MV-4-11 (cell line): ENCODE data around the gene PEPD.

ENCODE experiments used
- DNase-seq: peaks from one replicate; lab custom pipeline; 2025; lab: John Stamatoyannopoulos, UW

PEPD gene

GRCh38 chr19:33546656-33547055 lies 25.1 kb upstream of the PEPD start:
- DNase-seq, result no peak

DNA sequence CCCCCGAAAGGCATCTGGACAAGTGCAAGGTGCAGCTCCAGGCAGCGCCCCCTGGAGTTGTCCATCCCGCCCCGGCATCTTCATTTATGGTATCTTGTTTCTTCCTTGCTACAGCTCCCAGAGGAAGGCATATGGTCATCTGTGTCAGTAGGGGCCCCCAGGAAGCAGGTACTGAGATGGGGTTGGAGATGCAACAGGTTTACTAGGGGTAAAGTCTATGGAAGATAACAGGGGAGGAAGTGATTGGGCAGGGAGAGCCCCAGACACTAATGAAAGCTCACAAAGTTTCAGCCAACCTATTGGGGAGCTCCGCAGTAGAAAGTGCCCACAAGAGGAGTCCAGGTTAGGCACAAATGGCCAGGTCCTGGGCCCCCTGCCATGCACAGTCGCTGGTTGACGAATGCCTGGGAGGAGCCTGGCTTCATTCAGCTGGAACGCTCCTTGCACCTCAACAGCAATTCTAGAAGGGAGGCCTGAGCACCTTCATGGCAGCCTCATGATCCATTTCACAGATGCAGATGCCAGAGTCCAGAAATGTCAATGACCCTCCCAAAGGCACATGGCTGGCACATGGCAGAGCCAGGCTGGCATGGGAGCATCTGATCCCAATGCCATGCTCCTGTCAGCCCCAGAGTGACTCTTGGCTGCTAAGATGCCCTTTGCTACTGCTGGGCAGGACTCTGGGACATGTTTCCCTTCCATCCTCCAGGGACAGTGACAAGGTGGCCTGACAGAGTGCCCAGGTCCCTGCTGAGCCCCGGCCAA lies 23.8 kb upstream of the PEPD start:
- no peak for DNase-seq

DNA sequence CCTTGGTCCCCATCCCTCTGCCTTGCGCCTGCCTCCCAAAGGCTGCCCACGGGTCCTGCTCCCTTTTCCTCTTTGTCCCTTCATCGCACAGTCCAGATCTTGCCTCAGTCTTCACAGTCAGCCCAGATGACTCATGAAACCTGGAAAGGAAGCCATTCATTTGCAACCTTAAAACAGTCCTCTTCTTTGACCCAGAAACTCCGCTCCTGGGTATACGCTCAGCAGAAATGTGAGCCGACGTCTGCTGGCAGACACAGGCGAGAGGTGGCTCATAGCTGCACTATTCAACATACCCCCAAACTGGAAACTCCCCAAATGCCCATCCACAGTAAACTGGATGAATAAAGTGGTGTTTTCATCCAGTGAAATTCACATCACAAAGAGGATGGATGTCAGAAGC lies 13.6 kb upstream of the PEPD start:
- no peak for DNase-seq

GRCh38 chr19:33532859-33533460 lies 11.4 kb upstream of the PEPD start:
- no peak for DNase-seq

GRCh38 chr19:33530842-33531241 lies 9.3 kb upstream of the PEPD start:
- DNase-seq, result no peak

GRCh38 chr19:33530296-33530695 lies 8.7 kb upstream of the PEPD start:
- DNase-seq, result no peak

DNA sequence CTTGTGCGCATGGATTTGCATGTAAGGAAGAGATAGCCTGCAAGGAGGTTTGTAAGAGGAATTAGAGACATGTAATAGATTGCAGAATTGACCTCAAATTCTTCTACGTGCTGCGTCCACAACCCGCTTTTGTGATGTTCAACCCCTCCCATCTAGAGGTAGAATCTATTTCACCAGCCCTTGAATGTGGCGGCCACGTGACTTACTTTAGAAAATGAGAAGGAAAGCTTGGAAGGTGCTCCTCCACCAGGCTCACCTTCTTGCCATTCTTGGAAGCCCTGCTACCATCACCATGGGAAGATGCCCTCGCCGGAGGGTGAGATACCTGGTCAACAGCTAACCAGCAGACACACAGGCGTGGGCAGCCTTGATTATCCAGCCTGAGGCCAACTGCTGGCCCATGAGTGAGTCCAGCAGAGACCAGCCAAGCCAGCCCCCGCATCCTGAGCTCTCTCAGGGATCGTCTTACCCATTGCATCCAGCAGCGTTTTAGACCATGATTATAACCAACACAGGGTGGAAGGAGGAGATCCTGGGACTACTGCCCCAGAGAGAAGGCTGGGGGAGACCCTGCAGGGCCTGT lies 7.6 kb upstream of the PEPD start:
- DNase-seq, result no peak

DNA sequence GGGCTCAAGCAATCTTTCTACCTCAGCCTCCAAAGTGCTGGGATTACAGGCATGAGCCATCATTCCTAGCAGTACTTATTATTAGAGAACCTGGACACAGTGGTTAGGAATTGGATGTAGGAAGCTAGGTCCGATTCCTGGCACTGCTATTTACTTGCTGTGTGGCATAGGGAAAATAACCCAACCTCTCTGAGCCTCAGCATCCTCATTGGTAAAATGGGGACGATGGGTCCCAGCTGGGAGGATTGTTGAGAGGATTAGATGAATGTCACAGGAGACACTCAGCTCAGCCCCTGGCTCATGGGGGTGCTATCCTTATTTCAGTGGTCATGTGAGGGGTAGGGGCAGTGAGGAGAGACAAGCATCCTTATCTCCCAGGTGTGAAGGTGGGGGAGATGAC lies 6.8 kb upstream of the PEPD start:
- DNase-seq, result no peak

- no peak for DNase-seq
Measured at GRCh38 chr19:33527125-33527524, 5.5 kb upstream of the PEPD start.

GRCh38 chr19:33524024-33524664 lies 2.6 kb upstream of the PEPD start:
- DNase-seq, result no peak

DNA sequence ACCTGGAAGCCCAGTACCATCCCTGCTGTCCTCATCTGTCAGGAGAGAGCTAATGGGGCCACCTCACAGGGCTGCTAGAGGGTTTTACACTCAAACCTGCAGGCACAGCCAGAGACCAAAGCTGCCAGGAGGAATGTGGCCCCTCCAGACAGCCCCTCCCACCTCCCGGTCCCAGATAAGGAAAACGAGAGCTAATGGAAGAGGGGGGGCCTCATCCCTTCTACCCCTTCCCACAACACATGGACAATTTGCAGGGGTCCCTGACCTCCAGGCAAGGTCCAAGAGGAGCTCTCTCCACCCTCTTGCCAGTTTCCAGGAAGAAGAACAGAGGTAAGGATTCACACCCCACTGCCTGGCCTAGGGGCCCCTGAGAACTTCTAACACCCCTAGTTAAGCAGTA lies 1.6 kb upstream of the PEPD start:
- no peak for DNase-seq

DNA sequence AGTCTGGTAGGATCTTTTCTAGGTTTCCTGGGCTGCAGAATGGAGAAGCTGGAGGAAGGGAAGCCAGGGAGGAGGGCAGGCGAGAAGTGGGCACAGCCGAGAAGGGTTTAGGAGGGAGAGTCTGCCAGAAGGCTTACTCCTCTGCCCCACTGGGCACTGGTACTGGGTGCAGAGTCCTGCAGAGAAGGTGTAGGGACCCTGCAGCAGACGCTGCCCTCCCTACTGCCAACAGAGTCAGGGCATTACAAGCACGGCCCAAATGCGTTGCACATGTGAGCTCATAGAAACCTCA lies 726 bp upstream of the PEPD start:
- DNase-seq, result no peak

GRCh38 chr19:33520844-33521479 lies 629 bp downstream of the PEPD start:
- no peak for DNase-seq

GRCh38 chr19:33520048-33520643 lies 1.4 kb downstream of the PEPD start:
- no peak for DNase-seq

- DNase-seq, result no peak
Measured at GRCh38 chr19:33519416-33519815, 2.2 kb downstream of the PEPD start.

DNA sequence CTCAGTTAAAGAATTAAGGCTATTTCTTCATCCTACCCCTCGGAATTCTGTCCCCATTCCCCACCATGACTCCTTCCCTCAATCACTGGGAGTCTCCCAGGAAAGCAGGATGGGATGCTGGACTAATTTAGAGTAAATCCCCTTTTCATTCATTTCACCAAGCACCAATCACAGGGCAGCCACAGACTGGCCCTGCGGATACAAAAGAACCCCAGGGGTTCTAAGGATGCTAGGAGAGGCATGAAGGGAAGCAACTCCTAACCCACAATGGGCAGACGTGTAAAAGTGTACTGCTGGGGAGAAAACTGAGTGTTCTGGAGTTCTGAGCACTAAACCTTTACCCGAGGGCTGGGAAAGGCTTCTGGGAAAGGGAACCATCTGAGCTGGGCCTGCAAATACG lies 3.0 kb downstream of the PEPD start:
- no peak for DNase-seq

GRCh38 chr19:33517922-33518321 lies 3.7 kb downstream of the PEPD start:
- no peak for DNase-seq

- no peak for DNase-seq
Measured at GRCh38 chr19:33515921-33516320, 5.7 kb downstream of the PEPD start.

DNA sequence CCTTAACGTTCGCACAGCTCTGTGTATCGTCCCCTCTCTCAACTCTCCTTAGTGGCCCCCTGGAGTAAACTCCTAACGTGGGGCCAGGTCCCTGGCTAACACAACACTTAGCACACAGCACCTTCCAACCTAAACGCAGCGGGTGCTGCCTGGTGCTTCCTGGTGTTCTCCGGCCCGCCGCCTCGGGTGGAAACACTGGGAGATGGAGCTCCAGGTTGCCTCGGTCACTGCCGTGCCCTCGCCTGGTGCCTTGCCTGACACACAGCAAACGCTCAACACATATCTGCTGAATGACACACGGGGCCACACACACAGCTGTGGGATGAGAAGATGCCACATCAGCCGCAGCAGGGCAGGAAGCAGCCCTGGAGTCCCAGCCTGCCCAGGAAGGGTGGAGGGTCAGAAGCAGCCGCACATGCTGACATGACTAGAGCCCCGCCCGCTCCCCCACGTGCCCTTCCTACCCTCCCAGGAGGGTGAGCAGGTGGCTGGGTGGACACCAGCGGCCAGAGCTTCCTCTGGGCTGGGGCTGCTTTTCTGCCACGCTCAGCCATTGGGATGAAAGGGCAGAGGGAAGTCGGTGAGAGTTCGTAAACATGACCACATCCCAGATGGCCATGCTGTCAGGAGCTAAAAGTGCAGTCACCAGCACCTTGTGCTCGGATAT lies 6.6 kb downstream of the PEPD start:
- DNase-seq, result peak; percentile 20

- DNase-seq, result no peak
Measured at GRCh38 chr19:33513424-33513823, 8.2 kb downstream of the PEPD start.

GRCh38 chr19:33512580-33513137 lies 8.9 kb downstream of the PEPD start:
- no peak for DNase-seq

DNA sequence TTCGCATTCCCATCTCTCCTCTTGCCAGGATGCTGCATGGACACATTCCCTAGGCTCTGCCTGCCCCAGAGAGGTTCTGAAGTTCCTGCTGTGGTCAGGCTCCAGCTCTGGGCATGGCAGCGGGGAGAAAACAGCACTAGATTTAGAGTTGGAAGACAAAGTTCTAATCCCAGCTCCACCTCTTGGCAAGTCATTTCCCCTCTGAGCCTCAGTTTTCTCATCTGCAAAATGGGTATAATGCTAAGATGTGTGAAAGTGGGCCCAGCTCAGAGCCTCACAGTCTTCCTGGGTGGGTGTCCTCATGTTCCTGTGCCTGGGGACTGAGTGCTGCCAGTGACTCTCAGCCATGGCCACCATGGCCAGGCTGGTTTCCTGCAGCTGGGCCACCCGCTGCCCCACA lies 9.6 kb downstream of the PEPD start:
- DNase-seq, result no peak
